Jurkat, Clone E6-1 (cell line): ENCODE measurements around the gene CENPP.
"Not testable (repeated sequence)": the region's sequence is repeated elsewhere in the genome, so short reads cannot be mapped to it uniquely, and the experiment has no call there.

ENCODE experiments used
- DNase-seq: peaks from one replicate; pipeline ENCODE4 v3.0.0-alpha.2; 2011; ENCODE audit warnings: low read depth, low spot score
- H3K4me3 ChIP-seq: 2 replicates; pipeline ENCODE4 v1.5.1; 2011; ENCODE audit warnings: mild to moderate bottlenecking, low read length, control low read depth, moderate library complexity

The CENPP gene

DNA sequence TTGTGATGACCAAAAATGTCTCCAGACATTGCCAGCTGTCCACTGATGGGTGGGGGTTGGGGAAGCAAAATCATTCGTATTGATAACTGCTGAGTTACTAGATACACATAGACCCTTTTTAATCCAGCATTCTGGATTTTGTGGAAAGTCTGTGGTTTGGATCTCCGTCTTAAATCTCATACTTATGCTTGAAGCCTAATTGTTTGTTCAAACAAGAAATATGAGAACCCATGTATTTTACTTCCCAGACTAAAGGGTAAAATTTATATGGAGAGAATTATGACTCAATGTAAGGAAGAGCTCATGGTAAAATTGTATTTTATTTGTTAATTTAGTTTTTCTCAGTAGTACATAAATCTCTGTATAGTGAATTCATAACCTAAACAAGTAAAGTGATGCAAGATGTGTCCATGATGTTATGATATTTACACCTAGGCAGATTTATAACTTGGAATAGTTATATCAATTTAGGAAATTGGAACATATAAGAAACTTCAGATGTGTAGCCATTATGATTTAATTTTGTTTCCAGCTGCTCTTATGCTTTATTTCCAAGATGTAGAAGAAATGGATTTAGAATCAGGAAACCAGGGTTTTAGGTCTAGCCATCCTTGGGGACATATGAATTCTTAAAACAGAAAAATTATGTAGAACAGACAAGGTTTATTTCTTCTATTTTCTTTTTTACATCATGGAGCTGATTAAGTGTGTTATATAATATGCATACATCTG is 83.2 kb downstream of the CENPP start:
- no peak for DNase-seq
- no peak overlapping the region for H3K4me3 ChIP-seq

DNA sequence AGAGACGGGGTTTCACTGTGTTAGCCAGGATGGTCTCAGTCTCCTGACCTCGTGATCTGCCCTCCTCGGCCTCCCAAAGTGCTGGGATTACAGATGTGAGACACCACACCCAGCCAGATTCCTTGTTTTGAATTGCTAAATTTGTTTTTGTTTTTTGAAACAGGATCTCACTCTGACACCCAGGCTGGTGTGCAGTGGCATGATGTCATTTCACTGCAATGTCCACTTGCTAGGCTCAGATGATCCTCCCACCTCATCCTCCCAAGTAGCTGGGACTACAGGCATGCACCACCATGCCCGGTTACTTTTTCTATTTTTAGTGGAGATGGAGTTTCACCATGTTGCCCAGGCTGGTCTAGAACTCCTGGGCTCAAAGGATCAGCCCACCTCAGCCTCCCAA is 85.4 kb downstream of the CENPP start:
- not testable (repeated sequence) for DNase-seq, H3K4me3 ChIP-seq

DNA sequence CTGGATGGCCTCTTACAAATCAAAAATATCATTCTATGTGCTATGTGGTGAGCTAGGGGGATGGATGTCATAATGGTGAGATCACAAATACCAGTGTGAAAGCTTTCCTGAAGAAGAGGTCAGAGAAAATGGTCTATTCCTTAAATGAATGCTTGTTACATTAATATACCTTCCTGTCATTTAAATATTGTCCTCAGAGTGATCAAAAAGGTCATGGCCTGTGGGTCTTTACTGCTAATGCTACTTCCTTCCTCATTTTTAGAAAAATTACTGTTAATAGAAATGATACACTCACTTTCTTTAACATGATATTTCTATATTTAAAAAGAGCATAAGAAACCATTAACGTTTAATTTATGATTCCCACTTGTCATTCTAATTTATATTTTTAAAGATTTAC is 88.8 kb downstream of the CENPP start:
- no peak overlapping the region for H3K4me3 ChIP-seq
- DNase-seq, result no peak

DNA sequence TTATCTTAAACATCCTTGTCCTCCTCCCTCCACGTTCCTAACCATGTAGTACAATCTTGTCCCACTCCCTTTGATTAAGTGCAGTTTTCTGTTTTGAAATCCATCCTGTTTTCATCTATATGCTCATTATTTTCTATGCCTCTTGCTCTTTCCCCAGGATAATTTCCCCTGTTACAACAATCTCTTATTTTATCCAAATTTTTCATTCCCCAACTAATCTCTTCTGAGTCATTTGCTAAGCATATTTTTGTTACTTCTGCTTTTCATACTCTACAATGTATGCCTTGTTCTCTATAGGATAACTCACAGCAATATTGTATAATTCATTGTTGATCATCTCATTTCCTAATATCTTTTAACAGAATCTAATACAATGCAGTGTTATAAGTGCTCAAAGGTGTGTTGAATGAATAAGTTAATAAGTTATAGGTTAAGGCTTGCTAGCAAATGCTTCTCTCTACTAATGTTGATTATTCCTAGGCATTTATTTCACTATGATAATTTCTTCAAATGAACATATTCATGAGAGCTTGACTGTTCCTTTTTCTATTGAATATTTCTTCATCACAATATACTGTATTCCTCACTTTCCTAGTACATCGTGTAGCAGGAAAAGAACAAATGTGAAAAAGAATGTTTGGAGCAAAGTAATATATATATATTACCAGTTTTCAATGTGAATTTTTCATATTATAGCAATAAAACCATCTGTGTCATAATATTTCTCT is 97.0 kb downstream of the CENPP start:
- no peak overlapping the region for H3K4me3 ChIP-seq
- DNase-seq, result no peak

DNA sequence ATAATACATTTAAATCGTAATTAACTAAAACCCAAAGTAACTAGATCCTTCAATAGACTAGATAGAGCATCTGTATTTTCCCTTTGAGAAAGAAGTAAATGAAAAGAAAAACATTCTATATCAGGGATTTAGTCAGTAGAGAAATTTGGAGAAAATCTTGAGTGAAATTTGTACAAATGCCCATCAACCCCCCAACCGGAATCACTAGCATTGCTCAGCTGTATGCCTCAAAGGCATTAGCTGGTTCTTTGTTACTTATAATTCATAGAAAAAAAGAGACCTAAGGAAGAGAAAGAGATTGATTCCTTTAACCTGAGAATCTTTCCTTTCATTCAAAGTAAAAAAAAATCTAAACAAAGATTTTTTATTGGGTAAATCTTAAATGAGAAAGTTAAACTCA is 97.9 kb downstream of the CENPP start:
- DNase-seq, result no peak
- no peak overlapping the region for H3K4me3 ChIP-seq

DNA sequence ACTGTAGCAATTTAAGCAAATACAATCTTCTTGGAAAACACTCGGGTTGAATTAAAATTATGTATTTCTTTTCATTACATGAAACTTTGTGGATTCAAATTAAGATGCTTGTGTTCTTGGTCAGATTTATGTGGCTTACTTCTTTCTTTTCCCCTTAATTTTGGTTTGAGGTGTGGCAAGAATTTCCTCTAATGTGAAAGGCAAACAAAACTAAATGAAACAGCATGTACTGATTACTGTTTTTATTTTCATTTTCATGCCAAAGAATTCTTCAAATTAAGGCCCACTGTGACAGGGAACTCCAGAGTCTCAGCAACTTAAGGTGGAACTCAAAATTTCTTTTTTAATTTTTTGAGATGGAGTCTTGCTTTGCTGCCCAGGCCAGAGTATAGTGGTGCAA is 98.6 kb downstream of the CENPP start, which contains the start of gene OMD:
Gene OMD, minus strand, starts transcription at position 132 of the 400 bp plus-strand sequence. CDS start 6,913 bp downstream, outside the sequence.
- no peak within 1 kb of the TSS for H3K4me3 ChIP-seq
- DNase-seq, result no peak

DNA sequence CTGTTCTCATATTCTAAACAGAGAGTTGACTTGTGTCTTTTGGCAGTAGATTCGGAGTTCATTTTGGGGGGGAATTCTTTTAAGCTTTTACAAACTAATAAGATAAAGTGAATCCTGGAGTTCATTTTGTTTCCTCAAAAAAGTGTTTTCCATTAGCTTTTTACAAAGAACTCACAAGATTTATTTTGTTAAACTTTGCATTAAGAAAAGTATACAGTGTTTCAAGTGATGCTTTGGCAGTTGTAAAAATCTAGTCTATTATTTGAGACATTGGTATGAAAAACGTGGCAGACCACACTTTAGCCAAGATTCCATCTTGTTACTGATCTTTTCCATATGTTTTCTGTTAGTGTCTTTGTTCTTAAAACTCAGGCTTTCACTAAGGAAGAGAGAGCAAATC is 99.7 kb downstream of the CENPP start:
- H3K4me3 ChIP-seq, result no peak overlapping the region
- no peak for DNase-seq

DNA sequence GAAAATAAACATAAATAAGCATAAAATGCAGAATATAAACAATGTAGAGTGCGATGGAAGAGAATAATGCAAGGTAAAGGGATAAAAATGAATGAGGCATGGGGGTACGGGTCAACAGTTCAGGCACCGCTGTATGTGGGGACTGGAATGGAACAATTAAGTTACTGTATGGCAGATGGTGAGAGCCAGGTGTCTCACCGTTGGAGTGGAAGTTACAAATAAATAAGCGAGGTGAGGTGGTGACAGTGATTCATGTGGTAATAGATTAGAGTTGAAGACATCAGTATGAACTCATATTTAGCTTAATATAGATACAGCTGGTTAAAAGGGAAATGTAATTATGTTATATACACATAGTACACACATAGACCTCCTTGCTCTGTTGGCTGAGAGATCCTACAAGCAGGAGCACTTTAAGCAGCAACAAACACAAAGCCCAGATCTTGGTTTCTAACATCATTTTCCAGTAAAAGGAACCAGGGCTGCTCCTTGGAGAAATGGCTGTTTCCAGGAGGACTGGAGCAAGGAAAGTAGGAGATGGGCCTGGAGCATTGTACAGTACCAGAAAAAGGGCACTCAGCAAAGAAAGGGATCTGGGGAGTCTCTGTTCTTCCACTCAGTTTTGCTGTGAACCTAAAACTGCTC is 100.9 kb downstream of the CENPP start:
- DNase-seq, result peak; percentile 86
- H3K4me3 ChIP-seq, result no peak overlapping the region

DNA sequence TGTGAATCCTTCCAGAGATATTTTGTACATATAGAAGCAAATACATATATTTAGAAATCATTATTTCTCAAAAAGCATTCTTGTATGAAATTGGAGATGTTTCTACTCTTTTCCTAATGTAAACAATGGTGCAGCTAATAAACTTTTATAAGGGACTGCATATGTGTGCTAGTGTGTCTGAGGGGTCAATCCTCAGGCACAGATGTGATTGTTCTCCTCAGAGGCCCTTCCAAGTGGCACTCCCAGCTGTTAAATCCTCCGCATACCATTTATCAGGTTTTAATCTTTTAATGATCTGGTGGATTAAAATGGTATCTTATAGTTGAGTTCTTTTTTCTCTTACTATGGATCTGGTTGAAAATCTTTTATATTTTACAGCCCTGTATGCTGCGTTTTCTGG is 104.1 kb downstream of the CENPP start:
- no peak overlapping the region for H3K4me3 ChIP-seq
- no peak for DNase-seq

DNA sequence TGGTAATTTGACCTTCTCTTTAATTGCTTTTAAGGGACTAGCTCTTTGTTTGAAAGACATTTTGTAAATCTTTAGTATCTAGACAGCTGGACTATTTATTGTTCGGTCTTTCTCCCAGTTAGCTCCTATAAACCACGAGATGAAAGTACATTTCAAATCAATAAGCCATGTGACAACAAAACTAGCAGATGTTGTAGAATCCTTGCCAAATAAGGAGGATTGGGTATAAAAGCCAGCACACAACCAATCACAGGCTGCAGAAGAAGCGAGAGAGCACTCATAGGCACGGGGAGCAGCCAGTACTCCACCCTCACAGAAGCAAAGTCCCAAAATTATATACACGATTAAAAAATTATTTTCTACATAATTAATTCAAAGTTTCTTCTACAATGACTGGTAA is 106.6 kb downstream of the CENPP start:
- H3K4me3 ChIP-seq, result no peak overlapping the region
- no peak for DNase-seq

DNA sequence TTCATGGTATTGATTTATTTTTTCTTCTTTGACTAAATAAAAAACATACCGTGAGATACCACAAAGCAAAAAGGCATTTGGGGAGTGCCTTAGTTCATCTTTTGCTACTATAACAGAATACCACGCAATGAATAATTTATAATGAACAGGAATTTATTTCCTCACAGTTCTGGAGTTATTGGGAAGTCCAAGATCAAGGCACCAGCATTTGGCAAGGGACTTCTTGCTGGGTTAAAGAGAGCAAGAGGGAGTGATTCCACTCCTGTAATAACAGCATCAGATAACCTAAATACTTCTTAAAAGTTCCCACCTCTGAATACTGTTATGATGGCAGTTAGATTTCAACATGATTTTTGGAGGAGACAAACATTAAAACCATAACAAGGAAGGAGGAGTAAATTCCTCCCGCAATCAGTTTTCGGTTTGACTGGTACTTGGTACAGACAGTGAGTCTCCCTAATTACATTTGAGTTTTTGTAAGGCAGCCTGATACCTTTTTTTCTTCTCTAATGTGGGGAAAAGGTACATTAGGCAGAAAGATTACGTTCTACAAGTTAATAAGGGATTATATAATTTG is 107.3 kb downstream of the CENPP start:
- no peak for DNase-seq
- no peak overlapping the region for H3K4me3 ChIP-seq

DNA sequence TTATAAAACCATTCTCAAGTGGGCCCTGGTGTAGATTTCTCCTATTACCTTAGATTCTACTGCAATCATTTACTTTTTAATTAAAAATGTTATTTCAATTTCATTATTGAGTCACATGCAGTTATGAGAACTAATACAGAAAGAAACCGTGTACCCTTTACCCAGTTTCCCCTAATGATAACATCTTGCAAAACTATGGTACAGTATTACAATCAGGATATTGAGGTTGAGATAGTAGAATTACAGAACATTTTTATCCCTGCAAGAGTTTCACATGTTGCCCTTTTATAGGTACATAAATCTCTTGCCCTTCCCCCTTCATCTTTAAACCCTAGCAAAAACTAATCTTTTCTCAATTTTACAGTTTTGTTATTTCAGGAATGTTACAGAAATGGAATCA is 109.5 kb downstream of the CENPP start:
- H3K4me3 ChIP-seq, result no peak overlapping the region
- no peak for DNase-seq

DNA sequence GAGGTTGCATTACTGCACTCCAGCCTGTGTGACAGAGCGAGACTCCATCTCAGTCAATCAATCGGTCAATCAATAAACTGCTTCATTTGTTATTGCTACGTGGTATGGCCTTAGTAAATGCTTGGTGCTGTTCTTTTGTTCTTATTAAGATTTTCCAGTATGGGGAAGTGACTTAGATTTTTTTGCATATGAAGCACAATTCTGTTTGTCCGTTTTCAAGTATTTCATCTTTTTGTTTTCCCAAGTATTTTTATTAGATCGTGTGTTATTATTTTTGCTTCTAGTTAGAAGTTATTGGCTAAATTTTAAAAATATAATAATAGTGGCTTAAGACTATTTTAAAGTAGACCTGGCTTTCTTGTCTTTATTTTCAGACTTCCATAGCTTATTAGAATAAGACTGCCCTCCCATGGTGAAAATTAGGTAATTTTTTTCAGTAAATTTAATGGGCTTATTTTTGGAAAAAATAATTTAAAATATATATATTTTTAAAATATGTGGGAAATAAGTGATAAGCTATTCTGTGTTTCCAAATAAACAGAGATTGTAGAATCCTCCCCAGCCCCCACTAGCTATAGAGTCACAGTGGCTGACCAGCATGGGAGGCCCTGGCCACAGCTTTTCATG is 113.3 kb downstream of the CENPP start:
- no peak overlapping the region for H3K4me3 ChIP-seq
- DNase-seq, result no peak

DNA sequence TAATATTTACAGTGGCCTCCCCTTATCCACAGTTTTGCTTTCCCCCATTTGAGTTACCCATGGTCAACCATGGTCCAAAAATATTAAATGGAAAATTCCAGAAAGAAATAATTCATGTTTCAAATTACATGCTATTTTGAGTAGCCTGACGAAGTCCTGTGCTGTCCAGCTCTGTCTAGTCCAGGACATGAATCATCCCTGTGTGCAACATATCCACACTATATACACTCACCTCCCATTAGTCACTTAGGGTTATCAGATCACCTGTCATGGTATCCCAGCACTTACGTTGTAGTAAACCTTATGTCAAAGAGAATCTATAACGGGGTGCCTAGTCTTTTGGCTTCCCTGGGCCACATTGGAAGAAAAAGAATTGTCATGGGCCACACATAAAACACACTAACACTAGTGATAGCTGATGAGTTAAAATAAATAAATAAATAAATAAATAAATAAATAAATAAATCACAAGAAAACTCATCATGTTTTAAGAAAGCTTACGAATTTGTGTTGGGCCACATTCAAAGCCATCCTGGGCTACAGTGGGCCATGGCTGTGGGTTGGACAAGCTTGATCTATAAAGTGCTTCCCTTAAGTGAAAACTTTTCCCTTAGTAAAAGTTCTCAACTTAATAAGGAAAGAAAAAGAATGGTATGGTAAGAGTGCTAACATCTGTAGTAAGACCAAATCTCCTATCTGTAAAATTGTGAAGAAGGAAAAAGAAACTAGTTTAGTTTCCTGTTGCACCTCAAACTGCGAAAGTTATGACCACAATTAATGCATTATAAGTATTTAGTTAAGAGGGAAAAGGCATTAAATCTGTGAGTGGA is 114.4 kb downstream of the CENPP start:
- DNase-seq, result no peak
- no peak overlapping the region for H3K4me3 ChIP-seq

DNA sequence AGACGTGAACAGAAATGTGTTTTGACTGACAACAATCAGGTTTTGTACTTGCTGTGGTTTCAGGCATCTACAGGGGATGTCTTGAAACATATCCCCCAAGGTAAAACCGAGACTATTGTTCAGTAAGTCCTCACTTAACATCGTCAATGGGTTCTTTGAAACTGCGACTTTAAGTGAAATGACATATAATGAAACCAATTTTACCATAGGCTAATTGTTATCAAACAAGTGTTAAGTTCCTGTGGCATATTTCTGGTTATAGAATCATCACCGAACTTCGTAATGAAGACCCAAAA is 114.9 kb downstream of the CENPP start:
- H3K4me3 ChIP-seq, result no peak overlapping the region
- no peak for DNase-seq

DNA sequence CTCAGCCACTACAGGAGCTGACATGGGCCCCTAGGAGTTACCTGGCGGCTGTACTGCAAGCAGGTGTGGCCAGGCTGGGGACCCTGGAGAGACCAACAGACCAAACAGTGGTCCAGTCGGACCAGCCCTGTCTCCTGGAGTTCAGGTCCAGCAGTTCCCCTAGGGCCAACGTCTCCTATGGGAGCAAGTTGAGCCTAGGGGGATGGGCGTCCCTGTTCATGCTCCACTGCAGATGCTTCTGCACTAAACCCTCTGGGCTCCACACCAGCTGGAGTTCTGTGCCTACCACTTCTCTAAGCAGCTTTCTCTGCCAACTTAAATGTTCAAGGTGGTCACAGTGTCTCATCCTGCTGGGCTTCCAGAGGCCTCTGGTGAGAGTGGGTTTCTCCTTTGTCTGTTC is 119.1 kb downstream of the CENPP start:
- DNase-seq, result no peak
- no peak overlapping the region for H3K4me3 ChIP-seq

DNA sequence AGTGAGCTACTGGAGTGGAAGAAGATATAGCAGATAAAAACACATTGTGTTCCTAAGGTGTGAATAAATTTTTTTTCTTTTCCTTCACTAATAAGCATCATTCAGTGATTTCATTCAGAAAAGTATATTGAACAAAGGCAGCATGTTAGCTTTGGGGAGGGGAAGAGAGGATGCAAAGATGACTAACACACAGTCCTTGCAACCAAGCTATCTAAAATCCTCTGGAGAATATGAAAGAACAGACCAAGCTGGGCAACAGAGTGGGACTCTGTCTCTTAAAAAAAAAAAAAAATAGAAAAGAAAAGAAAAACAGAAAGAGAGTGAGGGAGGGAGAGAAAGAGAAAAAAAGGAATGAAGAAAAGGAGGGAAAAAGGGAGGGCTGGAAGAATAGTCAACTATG is 120.8 kb downstream of the CENPP start:
- DNase-seq, result no peak
- H3K4me3 ChIP-seq, result no peak overlapping the region

DNA sequence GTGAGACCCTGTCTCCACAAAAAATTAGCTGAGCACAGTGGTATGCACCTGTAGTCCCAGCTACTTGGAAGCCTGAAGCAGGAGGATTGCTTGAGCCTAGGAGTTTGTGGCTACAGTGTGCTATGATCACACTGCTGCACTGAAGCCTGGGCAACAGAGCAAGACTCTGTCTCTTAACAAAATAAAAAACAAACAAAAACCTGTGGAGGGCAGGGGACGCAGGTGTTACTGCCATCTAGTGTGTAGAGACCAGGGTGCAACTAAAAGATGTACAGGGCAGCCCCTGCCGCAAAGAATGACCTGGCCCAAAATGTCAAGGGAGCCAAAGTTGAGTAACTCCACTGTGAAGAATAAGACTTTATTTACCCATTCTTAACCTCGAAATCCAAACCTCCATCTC is 129.5 kb downstream of the CENPP start:
- DNase-seq, result peak; percentile 31
- no peak overlapping the region for H3K4me3 ChIP-seq

DNA sequence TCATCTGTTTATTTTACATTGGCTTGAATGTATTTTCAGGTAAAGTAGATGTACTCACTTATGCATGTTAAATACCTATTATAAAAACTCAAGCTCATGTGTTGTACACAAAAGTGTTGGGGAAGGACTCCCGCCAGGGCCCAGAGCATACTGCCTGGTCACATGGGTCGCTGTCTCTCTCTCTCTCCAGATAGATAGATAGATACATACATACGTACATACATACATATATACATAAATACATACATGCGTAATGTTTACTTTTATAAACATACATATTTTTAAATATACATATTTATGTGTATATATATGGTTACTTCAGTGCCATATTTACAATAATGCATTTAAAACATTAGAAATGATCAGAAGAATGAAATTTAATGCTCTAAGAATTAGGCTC is 131.8 kb downstream of the CENPP start:
- no peak for DNase-seq
- H3K4me3 ChIP-seq, result no peak overlapping the region
